Activated CD4-positive, alpha-beta T cell treated with anti-CD3 and anti-CD28 coated beads, Interleukin-2, amount 50 U/mL, for 16 hours (primary cell): ENCODE data around the gene SLC25A19.
A peak's percentile ranks its signal among the peaks of the same experiment; 100 is the strongest.
"Not testable (repeated sequence)": the region's sequence is repeated elsewhere in the genome, so short reads cannot be mapped to it uniquely, and the experiment has no call there.

ENCODE experiments used
- DNase-seq: peaks from one replicate; pipeline ENCODE4 v3.0.0-alpha.2; 2020

SLC25A19 gene

DNA sequence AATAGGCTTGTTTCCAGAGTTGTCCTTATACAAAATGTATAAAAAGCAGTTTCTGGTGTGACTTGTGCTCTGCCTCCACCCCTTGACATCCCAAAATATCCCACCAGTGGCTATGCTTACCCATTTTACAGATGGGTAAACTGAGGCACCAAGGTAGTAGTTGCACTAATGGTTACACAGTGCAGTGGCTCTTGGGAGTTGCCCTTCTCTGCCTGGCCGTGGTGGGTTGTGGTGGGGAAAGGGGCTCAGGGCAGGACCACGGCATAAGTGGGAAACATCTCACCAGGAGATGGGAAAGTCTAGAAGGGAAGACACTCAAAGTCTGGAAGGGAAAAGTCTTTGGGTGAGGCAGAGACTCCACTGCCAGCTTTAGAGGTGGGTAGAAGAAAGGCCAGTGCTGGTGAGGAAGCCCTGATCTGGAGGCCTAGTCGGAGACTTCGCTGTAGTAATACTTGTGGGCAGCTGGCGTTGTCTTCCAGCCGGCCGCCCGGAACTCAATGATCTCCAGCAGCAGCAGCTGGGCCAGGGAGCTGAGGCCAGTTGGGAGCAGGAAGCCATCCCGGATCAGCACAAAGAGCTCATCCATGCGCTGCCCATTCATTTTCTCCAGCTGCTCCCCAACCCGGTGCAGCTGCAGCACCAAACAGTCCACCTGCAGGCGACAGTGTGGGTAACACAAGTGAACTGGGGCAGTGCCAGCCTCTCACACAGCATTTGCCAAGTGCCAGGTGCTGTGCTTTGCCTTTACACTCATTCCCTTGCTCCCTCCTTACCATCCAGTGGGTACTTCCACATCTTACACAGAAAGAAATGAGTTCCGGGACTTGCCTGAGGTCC, 22.7 kb downstream of the SLC25A19 start:
- no peak for DNase-seq

DNA sequence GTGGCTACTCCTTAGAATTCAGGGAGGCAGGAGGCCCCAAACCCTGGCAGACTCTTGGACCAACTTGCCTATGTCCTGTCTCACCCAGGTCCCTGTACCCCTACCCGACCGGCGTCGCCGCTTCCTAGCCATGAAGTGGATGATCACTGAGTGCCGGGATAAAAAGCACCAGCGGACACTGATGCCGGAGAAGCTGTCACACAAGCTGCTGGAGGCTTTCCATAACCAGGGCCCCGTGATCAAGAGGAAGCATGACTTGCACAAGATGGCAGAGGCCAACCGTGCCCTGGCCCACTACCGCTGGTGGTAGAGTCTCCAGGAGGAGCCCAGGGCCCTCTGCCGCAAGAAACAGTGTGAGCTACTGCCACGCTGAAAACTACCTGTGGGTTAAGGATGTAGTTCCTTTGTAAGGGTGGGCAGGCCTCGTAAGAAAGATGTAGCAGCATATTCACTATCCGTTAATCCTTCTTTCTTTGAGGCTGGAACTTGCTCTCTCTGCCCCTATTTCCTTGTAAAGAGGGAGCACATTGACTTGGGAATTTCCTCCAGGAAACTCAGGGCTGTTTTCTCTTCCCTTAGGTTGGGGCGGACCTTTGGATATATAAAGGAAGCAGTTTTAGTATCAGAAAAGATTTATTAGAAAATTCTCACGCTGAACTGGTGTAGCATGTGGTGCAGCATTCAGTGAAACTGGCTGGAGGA, 23.5 kb downstream of the SLC25A19 start:
- DNase-seq = no peak

GRCh38 chr17:75263055-75263454, 26.2 kb downstream of the SLC25A19 start:
- no peak for DNase-seq

DNA sequence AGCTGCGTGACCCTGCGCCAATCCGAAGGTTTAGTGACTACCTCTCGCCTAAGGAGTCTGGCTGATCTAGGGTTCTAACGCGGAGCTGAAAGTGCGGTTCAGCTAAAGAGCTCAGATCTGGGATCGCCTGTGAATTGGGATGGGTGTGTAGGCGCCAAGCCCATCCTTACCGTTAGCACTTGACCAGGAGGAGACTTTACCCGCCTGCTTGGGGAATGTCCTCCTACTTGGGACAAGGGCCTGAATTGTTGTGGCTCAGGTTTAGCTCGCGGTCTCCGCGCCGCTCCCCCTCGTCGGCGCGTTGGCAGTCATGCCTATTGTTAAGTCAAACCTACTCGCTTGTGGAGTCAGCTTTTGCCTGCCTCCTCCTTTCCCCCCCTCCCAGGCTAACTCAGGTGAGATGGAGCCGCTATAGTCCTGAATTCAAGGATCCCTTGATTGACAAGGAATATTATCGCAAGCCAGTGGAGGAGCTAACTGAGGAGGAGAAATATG, 27.1 kb downstream of the SLC25A19 start:
- no peak for DNase-seq

DNA sequence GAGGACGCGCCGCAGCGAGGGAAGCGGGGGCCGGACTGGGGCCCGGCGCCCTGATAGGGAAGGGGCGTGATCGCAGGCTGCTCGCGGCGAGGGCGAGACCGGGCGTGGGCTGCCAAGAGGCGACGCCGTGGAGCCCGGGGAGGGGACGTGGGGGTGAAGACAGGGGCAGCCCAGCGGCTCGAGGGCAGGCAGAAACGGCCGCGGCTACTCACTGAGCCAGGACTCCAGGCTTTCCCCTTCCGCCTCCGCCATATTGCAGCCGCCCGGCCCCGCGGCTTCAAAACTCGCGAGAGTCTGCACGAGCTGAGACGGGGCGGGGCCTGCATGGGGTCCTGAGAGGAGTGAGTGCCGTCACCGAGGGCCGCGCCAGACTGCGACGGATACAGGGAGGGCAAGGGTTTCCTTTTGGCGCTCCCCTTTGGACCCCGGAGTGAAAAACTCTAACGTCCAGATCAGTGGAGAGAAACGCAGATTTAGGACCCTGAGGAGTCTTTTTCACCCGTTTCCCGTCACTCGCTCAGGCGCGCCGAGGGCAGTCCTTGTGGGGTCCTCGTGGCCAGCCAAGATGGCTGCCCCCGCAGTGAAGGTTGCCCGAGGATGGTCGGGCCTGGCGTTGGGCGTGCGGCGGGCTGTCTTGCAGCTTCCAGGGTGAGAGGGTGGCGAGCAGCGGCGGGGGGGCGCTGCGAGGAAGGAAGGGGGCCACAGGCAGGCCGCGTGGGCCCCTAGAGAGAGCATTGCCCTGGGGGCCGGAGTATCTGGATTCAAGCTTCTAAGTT, 27.7 kb downstream of the SLC25A19 start, which contains the start of the genes GGA3 and MRPS7:
Gene GGA3, minus strand, starts transcription at position 271 of the 776 bp plus-strand sequence. Its CDS starts 19 bp downstream, at position 252.
Gene MRPS7, plus strand, starts transcription at position 544 of the 776 bp plus-strand sequence. Its CDS starts 22 bp downstream, at position 566.
- DNase-seq = peak; percentile 96

DNA sequence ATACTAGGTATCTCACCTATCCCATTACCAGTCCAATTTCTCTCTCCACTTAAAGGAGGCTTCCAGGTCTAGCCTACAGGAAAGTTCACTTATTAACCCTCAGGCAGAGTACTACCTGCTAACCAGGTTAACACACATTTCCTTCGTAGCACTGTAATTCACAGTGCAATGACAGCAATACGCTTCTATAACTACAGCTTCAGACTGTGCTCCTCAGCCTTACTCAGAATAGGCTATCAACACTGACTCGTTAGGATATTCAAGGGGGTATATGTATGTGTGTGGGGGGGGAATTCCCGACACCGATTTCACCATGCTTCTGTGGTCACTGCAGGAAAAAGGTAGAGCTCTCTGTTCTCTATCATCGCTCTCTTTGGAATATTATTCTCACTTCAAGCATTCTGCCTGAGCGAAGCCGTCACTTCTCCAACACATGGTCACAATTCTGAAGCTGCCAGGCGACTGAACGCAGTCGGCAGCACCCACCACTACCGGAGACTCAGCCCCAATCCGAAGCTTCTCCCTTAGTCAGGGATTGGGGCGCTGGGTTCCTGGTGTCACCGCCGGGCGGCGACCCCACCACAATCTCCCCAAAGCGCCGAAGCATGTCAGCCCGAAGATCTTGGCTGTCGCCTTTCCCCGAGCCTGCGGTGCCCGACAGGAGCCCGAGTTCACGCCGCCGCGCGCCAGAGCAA, 28.4 kb downstream of the SLC25A19 start:
- peak; percentile 51 for DNase-seq

GRCh38 chr17:75257228-75257627, 32.0 kb downstream of the SLC25A19 start:
- not testable (repeated sequence) for DNase-seq

GRCh38 chr17:75255954-75256698, 33.1 kb downstream of the SLC25A19 start:
- DNase-seq = not testable (repeated sequence)

GRCh38 chr17:75252039-75252816, 37.0 kb downstream of the SLC25A19 start:
- DNase-seq = no peak

DNA sequence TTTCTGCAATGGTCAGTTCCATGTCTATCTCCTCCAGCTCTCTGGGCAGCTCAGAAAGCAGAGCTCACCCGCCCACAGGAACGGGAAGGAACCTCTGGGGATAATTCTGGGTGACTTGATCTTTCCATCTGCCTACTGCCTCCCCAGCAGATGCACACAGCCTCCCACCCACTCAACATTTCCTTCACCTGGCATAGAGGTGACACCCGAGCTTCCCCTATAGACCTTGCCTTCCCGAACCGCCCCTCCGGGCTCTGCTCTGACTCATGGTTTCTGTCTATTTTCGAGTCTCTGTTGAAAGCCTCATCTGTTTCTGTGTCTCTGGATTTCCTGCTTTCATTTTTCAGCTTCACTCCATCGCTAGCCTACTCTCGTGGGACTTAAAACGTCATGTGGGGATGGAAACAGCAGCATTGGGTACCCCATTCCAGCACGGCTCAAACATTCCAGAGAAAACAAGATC, 39.2 kb downstream of the SLC25A19 start:
- DNase-seq = peak; percentile 87

GRCh38 chr17:75249564-75249963, 39.7 kb downstream of the SLC25A19 start:
- DNase-seq = no peak

DNA sequence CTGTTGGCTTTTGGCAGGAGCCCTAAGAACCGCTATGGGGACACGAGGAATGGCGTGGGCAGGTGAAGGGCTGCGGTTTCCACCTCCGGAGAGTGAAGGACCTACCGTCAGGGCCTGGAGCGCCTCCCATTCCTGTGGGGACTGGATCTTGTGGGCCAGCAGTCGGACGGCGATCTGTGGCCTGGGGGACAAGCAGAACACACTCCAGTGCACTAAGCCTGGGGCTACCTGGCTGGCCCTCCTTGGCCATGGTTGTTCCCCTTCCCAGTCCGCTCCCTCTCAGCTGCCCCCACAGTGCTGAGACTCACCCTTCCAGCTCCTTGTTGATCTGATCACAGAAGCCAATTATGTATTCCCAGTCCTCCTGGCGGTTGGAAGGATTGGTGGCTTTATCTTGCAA, 42.8 kb downstream of the SLC25A19 start:
- DNase-seq = no peak

- DNase-seq = no peak
These were observed 44.2 kb downstream of the SLC25A19 start for GRCh38 chr17:75245011-75245410.

DNA sequence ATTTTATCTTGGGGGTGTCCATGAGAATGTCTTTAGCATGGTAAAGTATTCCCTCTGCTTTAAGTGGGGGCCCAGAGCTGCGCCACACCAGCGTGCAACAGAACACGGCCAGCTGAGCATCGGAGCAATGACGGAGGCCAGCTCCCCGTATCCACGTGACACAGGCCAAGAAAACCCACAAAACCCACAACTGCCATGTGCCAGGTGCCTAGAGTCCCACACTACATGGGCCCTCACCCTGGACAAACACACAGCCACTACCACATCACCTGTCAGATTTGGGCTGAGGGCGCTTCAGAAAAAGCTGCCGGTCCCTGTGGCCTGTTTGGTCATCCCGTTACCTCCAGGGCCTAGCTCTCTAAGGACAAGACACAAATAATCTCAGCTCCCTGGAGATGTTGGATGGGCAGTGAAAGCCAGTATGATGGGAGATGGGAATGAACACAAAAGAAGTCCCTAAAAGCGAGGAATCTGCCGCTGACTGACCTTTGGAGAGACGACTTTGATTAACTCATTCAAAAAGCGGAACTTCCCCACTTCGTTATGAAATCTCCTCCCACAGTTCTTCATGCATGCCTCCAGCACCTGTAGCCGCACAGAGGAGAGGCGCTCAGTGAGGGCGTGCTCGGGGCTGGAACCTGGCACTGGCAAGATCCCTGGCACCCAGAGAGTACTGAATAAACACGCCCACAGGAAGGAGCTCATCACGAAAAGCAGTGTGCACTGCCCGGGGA, 44.9 kb downstream of the SLC25A19 start:
- no peak for DNase-seq

DNA sequence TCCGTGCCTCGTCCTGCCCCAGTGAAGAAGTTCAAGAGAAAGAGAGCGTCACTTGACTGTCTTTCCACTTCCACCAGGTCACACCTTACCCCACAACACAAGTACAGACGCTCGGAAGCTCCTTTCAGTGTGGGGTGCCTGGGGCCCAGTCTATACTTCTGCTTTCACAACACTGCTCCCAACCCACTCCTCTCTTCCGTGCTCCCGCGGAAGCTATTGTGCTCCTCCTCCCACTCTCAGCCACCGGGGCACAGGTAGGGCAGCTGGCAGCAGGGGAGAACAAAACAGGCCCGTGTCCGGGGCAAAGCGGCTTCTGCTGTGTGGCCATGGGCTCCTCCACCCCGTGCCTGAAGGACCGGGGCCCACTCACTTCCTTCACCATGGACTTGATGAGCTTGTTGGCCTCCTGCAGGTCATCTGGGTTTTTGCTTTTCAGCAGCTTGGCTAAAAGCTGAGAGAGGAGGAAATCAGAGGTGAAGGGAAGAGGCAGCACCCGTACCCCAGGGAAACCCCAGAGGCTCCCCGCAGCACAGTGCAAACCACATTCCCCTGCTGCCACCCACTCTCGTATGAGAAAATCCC, 46.7 kb downstream of the SLC25A19 start:
- DNase-seq = peak; percentile 35

DNA sequence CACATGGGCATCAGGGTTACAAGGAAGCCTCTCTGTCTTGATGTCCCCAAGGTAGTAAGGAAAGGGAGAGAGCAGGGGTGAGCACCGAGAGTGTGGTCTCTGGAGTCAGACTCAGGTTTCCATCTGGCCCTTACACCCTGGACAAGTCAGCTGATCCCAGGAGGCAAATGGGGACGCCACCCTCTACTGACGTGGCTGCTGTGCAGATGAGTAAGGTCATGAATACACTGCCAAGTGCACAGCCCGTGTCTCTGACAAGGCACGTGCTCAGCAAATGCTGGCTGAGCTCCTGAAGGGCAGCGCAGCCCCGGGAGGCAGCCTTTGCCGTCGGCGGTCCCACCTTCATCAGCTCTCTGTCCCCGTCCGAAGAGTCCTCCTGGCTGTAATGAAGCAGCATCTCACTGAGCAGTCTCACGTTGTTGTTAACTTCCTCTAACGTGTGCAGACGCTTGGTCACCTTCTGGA, 47.2 kb downstream of the SLC25A19 start:
- DNase-seq = peak; percentile 21

GRCh38 chr17:75241502-75241901, 47.7 kb downstream of the SLC25A19 start:
- no peak for DNase-seq

- no peak for DNase-seq
These were observed 48.1 kb downstream of the SLC25A19 start for GRCh38 chr17:75241143-75241430.

DNA sequence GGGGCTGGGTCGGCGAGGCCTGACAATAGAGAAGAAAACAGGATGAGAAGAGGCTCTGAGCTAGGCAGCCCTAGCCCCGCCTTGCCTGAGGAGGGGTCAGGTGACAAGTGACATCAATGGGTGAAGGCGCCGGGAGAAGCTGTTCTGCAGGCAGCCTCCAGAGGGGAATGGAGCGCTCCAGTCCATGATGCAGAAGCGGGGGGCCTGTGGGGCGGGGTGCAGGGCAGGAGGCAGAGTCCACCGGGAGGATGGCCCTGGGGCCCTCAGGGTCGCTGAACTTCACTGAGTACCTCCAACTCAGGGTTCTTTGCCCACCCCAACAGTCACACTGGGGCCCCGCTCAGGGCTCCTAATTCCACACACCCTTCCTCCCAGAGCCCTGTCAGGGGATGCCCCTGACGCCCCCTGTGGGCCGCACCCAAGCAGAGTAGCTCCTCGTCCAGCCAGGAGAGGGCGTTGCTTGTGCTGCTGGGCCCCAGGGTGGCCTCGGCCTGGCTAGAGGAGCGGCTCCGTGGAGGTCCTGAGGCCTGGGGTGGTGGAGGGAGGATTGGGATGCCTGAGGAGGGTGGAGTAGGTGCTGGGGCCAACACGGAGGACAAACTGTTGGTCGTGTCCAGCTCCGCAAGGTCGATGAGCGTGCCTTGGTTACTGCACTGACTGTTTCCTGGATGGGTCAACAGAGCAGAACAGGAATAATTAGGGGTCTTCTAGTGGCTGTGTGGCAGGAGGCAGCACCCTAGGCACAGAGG, 48.7 kb downstream of the SLC25A19 start:
- peak; percentile 32 for DNase-seq
